ENCODE data around the gene C13orf46.

DNA sequence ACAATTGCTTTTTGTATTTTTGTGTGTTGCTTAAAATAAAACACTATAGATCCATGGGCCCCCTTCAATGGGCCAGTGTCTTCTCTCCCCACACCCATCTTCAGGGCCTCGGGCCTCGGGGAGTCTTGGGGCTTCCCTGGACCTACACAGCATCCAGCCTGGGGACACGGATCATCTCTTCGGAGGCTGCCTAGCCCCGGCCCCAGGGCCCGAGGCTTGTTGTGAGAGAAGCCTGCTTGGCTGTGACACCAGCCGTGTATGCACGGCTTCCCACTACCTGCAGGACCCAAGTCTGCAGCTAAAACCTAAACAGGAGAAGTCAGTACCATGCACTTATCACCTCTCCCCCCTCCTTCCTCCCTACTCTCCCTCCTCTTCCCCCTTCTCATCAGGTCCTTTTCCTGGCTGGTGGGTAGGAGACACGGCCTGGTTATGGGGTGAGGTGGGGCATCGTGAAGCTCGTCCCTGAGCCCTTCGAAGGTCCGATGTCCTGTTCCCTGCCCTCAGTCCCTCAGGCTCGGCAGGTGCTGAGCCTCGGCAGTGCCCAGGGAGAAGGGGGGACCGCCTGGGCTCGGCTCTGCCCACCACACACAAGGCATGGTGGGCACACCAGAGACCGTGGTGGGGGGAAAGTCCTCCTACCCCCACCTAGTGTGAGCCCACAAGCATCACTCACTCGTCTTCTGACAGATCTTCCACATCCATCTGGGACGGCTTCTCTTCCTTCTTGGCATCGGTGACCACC is 9.5 kb downstream of the C13orf46 start:
- TF ChIP-seq, protein P1, sequence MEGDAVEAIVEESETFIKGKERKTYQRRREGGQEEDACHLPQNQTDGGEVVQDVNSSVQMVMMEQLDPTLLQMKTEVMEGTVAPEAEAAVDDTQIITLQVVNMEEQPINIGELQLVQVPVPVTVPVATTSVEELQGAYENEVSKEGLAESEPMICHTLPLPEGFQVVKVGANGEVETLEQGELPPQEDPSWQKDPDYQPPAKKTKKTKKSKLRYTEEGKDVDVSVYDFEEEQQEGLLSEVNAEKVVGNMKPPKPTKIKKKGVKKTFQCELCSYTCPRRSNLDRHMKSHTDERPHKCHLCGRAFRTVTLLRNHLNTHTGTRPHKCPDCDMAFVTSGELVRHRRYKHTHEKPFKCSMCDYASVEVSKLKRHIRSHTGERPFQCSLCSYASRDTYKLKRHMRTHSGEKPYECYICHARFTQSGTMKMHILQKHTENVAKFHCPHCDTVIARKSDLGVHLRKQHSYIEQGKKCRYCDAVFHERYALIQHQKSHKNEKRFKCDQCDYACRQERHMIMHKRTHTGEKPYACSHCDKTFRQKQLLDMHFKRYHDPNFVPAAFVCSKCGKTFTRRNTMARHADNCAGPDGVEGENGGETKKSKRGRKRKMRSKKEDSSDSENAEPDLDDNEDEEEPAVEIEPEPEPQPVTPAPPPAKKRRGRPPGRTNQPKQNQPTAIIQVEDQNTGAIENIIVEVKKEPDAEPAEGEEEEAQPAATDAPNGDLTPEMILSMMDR (IDR thresholded peaks at IDR 0.05) = no peak
- no peak for TF ChIP-seq EZH2 (IDR thresholded peaks at IDR 0.05; ENCODE audit: borderline replicate concordance, insufficient read depth, low read depth, low read length, poor library complexity, severe bottlenecking)

Data from B cell (primary cell).